ENCODE results near the gene PPIP5K2.

DNA sequence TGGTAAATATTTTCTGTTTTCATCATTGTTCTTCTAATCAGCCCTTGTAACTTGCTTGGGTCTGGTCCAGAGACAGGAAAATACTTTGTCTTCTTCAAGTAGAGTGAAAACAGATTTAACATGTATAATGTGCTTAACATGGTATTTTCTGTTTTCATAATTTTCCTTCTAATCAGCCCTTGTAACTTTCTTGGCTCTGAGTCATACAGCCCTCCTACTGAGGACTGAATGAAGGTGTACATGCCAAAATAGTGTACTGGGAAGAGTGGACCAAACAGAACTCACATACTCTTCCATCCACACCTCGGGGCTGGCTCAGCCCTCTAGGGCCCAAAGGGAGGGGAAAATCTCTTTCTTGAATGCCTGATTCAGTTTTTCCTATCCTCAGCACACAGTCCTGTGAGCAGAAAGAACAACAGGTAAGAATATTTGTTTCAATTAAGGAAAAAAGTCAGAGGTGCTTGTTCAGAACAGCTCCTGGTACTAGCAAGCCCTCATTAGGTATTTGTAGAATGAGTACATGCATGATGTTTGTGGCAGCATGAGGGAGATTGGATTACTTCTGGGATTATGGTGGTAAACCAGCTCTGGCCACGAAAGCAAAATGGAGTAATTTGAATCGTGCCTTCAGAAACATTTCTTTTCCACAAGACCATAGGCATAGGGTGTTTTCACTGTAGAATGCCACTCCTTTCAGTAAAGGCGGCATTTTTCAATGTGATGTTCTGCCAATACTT is 114.3 kb downstream of the PPIP5K2 start:
- TF ChIP-seq, protein P1, sequence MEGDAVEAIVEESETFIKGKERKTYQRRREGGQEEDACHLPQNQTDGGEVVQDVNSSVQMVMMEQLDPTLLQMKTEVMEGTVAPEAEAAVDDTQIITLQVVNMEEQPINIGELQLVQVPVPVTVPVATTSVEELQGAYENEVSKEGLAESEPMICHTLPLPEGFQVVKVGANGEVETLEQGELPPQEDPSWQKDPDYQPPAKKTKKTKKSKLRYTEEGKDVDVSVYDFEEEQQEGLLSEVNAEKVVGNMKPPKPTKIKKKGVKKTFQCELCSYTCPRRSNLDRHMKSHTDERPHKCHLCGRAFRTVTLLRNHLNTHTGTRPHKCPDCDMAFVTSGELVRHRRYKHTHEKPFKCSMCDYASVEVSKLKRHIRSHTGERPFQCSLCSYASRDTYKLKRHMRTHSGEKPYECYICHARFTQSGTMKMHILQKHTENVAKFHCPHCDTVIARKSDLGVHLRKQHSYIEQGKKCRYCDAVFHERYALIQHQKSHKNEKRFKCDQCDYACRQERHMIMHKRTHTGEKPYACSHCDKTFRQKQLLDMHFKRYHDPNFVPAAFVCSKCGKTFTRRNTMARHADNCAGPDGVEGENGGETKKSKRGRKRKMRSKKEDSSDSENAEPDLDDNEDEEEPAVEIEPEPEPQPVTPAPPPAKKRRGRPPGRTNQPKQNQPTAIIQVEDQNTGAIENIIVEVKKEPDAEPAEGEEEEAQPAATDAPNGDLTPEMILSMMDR (conservative IDR thresholded peaks at IDR 0.05 in 1 of 2, IDR thresholded peaks at IDR 0.05 in 1 of 2; ENCODE audit: extremely low read depth in 1 of 2, insufficient read depth in 1 of 2, low read depth in 1 of 2, low read length in 2 of 2) = no peak
- no peak for TF ChIP-seq EZH2 (IDR thresholded peaks at IDR 0.05; ENCODE audit: borderline replicate concordance, low read length)

Measured in mammary epithelial cell (primary cell).